GM10266 (cell line): ENCODE data around the gene MRC2.
"Not testable (repeated sequence)": the region's sequence is repeated elsewhere in the genome, so short reads cannot be mapped to it uniquely, and the experiment has no call there.

ENCODE experiments used
- DNase-seq: peaks from one replicate; pipeline ENCODE4 v3.0.0; 2012; ENCODE audit errors: extremely low spot score
- TF ChIP-seq, protein P1 (sequence below): IDR thresholded peaks from 2 replicates; pipeline ENCODE4 v1.5.1; 2012; ENCODE audit warnings: mild to moderate bottlenecking, low read depth; ENCODE audit not compliant: control insufficient read depth, insufficient read depth; ENCODE audit errors: missing control alignments

MRC2 gene

DNA sequence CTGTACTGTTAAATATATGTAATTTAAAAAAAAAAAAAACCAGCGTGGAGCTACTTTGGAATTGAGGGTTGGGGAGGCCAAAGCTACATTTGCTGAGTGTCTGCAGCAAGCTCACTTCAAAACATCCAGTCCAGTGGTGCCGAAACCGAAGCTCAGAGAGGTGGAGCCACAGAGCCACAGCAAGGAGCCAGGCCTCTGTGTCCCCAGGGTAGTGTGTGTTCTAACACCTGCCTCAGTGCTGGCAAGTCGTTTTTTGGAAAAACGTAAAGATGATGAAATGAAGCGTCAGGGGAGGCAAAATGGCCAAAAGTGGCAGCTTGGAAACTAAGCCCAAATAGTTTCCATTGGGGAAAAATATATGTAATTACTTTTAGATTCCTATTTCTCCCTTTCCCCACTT is 36.1 kb upstream of the MRC2 start:
- no peak for DNase-seq
- TF ChIP-seq, protein P1, sequence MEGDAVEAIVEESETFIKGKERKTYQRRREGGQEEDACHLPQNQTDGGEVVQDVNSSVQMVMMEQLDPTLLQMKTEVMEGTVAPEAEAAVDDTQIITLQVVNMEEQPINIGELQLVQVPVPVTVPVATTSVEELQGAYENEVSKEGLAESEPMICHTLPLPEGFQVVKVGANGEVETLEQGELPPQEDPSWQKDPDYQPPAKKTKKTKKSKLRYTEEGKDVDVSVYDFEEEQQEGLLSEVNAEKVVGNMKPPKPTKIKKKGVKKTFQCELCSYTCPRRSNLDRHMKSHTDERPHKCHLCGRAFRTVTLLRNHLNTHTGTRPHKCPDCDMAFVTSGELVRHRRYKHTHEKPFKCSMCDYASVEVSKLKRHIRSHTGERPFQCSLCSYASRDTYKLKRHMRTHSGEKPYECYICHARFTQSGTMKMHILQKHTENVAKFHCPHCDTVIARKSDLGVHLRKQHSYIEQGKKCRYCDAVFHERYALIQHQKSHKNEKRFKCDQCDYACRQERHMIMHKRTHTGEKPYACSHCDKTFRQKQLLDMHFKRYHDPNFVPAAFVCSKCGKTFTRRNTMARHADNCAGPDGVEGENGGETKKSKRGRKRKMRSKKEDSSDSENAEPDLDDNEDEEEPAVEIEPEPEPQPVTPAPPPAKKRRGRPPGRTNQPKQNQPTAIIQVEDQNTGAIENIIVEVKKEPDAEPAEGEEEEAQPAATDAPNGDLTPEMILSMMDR = no peak

DNA sequence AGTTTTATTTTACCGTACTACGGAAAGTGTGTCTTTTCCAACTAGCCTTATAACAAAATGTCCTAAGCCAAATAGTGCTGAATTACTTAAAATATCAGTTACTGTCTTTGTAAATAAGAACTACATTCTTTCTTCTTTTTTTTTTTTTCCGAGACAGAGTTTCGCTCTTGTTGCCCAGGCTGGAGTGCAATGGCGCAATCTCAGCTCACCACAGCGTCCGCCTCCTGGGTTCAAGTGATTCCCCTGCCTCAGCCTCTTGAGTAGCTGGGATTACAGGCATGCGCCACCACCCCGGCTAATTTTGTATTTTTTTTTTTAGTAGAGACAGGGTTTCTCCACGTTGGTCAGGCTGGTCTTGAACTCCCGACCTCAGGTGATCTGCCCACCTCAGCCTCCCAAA is 35.6 kb upstream of the MRC2 start:
- not testable (repeated sequence) for DNase-seq

DNA sequence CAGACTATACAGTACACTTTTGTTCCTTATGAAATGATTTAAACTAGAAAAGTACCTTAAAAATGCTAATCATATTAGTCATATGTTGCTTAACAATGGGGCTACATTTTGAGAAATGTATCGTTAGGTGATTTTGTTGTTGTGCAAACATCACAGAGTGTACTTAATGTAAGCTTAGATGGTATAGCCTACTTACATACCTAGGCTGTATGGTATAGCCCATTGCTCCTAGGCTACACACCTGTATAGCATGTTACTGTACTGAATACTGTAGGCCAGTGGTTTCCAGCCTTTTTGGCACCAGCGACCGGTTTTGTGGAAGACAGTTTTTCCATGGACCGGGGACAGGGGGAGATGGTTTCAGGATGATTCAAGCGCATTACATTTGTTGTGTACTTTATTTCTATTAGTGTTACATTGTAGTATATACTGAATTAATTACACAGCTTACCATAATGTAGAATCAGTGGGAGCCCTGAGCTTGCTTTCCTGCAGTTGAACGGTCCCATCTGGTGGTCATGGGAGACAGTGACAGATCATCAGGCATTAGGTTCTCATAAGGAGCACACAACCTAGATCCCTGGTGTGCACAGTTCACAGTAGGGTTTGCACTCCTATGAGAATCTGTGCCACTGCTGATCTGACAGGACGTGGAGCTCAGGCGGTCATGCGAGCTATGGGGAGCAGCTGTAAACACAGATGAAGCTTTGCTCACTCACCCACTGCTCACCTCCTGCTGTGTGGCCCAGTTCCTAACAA is 35.0 kb upstream of the MRC2 start:
- DNase-seq = no peak
- TF ChIP-seq, protein P1 = peak; percentile 8

DNA sequence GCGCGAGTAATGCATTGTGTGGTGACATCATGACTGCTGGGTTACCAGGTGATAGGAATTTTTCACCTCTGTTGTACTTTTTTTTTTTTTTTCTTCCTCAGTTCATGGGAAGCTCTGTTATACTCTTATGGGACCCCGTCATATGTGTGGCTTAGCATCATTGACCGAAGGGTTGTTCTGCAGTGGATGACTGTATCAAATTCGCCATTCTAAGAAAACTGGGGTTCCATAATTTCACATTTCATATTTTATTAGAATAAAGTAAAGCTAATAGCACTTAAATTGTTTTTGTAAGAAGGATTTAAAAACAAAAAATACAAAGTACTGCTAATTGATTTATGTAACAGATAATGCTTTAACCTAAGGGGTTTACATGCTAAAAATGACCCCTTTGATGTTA is 32.0 kb upstream of the MRC2 start:
- TF ChIP-seq, protein P1 = no peak
- no peak for DNase-seq

DNA sequence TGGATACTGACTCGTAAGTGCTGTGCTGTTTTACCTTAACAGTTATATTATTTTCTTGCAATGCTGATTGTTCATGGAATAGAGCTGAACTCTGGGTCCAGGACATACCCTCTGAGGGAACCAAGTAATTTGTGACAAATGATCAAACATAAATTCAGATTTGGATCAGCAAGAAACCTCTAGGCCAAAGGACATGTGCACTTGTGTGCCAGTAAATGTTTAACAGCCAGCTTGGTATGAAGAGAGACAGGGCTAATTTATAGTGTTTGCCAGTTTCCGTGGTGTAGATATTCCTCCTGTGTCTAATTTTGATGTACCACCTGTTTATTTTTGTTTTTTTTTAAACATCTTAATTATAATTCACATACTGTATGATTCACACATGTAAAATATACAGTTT is 30.8 kb upstream of the MRC2 start:
- DNase-seq = no peak
- TF ChIP-seq, protein P1 = no peak

DNA sequence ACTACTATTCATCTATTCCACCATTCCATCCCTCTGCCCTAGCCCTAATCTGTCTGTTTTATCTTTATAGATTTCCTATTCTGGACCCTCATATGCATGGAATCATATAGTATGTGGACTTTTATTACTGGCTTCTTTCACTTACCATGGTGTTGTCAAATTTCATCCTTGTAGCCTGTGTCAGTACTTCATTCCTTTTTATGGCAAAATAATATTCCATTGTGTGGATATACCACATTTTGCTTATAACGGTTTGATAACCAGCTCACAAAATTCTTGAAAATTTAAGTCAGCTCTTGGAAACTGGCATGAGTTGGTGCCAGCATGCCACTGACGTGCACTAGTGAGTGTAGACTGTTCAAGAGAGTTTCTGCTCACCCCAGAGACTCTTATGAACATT is 30.3 kb upstream of the MRC2 start:
- DNase-seq = no peak
- TF ChIP-seq, protein P1 = no peak

DNA sequence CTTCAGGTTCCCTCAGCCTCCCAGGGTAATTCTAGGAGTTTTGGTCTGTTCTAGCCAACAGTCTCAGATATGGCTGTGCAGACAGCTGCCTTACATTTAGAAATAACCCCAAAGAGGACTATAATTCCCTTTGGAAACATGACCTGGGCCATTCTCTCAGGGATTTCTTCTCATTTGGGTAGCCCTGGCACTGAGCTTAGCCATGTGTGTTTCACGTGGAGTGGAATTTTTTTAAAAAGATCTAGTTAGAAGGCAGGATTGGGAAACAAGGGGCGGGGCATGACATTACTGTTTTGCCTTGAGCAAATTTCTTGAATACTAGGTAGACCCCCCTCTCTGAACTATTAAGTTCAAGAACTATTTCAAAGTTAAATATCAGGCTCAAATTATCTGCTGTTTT is 29.6 kb upstream of the MRC2 start:
- TF ChIP-seq, protein P1 = no peak
- no peak for DNase-seq
